ENCODE measurements around the gene CDHR2.

Gene CDHR2

GRCh38 chr5:176625966-176626875, 77.1 kb downstream of the CDHR2 start:
- no peak for DNase-seq

GRCh38 chr5:176626876-176627236, 77.7 kb downstream of the CDHR2 start:
- no peak for DNase-seq

- DNase-seq = no peak
Observed at GRCh38 chr5:176627582-176627981, 78.4 kb downstream of the CDHR2 start.

GRCh38 chr5:176628406-176629228, 79.5 kb downstream of the CDHR2 start:
- no peak for DNase-seq

- no peak for DNase-seq
Observed at GRCh38 chr5:176629317-176629852, 80.2 kb downstream of the CDHR2 start.

- peak; percentile 22 for DNase-seq
Observed at GRCh38 chr5:176629853-176630680, 80.9 kb downstream of the CDHR2 start, which contains the start of the genes EIF4E1B and SNCB. EIF4E1B (plus strand) TSS chr5:176630675; CDS start chr5:176642788, 12,113 bp downstream. SNCB (minus strand) TSS chr5:176630534; CDS start chr5:176629654, 880 bp downstream.

GRCh38 chr5:176630681-176631222, 81.6 kb downstream of the CDHR2 start:
- DNase-seq = no peak

GRCh38 chr5:176631383-176632200, 82.5 kb downstream of the CDHR2 start:
- DNase-seq = no peak

GRCh38 chr5:176632745-176633144, 83.6 kb downstream of the CDHR2 start:
- DNase-seq = no peak

- no peak for DNase-seq
Observed at GRCh38 chr5:176633598-176633997, 84.5 kb downstream of the CDHR2 start.

- DNase-seq = no peak
Observed at GRCh38 chr5:176636426-176636825, 87.3 kb downstream of the CDHR2 start.

- no peak for DNase-seq
Observed at GRCh38 chr5:176637556-176637955, 88.4 kb downstream of the CDHR2 start.

- no peak for DNase-seq
Observed at GRCh38 chr5:176638437-176638836, 89.3 kb downstream of the CDHR2 start.

GRCh38 chr5:176639208-176639607, 90.1 kb downstream of the CDHR2 start:
- no peak for DNase-seq

- DNase-seq = no peak
Observed at GRCh38 chr5:176639981-176640380, 90.8 kb downstream of the CDHR2 start.

- no peak for DNase-seq
Observed at GRCh38 chr5:176640616-176641015, 91.5 kb downstream of the CDHR2 start.

GRCh38 chr5:176642675-176643490, 93.7 kb downstream of the CDHR2 start:
- no peak for DNase-seq

GRCh38 chr5:176643491-176644219, 94.5 kb downstream of the CDHR2 start:
- DNase-seq = no peak

GRCh38 chr5:176644294-176644693, 95.2 kb downstream of the CDHR2 start:
- no peak for DNase-seq
